ENCODE results near the gene FGFR4.

Gene FGFR4

DNA sequence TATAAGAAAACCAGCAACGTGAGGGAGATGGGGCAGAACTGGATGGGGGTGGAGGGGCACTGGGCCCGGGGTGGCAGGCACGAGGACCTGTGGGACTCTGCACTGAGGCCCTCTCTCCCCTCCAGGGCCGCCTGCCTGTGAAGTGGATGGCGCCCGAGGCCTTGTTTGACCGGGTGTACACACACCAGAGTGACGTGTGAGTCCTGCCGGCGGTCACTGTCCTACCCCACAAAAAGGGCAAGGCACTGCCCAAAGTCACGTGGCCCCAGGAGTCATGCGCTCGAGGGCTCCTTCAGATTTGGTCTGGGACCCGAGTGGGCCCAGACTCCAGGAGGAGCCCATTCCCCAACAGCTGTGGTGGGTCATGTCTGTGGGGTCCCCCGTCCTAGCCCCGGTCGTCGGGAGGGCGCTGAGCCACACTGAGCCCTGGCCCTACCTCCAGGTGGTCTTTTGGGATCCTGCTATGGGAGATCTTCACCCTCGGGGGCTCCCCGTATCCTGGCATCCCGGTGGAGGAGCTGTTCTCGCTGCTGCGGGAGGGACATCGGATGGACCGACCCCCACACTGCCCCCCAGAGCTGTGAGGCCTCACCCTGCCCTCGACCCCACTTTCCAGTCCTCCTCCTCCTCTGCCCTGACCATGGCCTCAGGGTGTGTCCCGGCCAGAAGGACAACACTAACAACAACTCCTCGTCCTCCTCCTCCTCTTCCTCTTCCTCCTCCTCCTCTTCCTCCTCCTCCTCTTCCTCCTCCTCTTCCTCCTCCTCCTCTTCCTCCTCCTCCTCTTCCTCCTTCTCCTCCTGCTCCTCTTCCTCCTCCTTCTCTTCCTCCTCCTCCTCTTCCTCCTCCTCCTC lies 9.7 kb downstream of the FGFR4 start:
- Histone ChIP-seq H2AFZ (ENCODE audit: low read depth, low read length) (no peak overlapping the region), H3K27me3 (ENCODE audit: insufficient read depth, low read length, poor library complexity) (peaks cover 12% of the 10 kb centered on the region), H3K9ac (ENCODE audit: low read depth, low read length) (no peak overlapping the region), H3K27ac (ENCODE audit: low read length) (no peak overlapping the region), H3K4me1 (ENCODE audit: insufficient read depth, low read length) (no peaks in the 10 kb centered on the region), H3K4me3 (ENCODE audit: low read depth in 1 of 2, low read length in 2 of 2) (no peak overlapping the region), H3K36me3 (ENCODE audit: insufficient read depth, low read length) (no peaks in the 10 kb centered on the region), H3K4me2 (ENCODE audit: insufficient read depth, low read length) (no peak overlapping the region), H4K20me1 (ENCODE audit: insufficient read depth, low read length) (no peaks in the 10 kb centered on the region; the same call in 1 of the 2 replicates), H3K79me2 (ENCODE audit: insufficient read depth, low read length) (no peaks in the 10 kb centered on the region), H3K9me3 (ENCODE audit: insufficient read depth, low read length, severe bottlenecking) (no peaks in the 10 kb centered on the region)
- TF ChIP-seq EZH2 (IDR thresholded peaks at IDR 0.05; ENCODE audit: borderline replicate concordance, low read depth, low read length, severe bottlenecking), result no peak
- TF ChIP-seq, protein P1, sequence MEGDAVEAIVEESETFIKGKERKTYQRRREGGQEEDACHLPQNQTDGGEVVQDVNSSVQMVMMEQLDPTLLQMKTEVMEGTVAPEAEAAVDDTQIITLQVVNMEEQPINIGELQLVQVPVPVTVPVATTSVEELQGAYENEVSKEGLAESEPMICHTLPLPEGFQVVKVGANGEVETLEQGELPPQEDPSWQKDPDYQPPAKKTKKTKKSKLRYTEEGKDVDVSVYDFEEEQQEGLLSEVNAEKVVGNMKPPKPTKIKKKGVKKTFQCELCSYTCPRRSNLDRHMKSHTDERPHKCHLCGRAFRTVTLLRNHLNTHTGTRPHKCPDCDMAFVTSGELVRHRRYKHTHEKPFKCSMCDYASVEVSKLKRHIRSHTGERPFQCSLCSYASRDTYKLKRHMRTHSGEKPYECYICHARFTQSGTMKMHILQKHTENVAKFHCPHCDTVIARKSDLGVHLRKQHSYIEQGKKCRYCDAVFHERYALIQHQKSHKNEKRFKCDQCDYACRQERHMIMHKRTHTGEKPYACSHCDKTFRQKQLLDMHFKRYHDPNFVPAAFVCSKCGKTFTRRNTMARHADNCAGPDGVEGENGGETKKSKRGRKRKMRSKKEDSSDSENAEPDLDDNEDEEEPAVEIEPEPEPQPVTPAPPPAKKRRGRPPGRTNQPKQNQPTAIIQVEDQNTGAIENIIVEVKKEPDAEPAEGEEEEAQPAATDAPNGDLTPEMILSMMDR (IDR thresholded peaks at IDR 0.05; ENCODE audit: borderline replicate concordance, extremely low read depth, low read length, poor library complexity, severe bottlenecking), result no peak
- ATAC-seq (ENCODE audit: insufficient read depth, low read depth) (no peak), DNase-seq (no peak)

DNA sequence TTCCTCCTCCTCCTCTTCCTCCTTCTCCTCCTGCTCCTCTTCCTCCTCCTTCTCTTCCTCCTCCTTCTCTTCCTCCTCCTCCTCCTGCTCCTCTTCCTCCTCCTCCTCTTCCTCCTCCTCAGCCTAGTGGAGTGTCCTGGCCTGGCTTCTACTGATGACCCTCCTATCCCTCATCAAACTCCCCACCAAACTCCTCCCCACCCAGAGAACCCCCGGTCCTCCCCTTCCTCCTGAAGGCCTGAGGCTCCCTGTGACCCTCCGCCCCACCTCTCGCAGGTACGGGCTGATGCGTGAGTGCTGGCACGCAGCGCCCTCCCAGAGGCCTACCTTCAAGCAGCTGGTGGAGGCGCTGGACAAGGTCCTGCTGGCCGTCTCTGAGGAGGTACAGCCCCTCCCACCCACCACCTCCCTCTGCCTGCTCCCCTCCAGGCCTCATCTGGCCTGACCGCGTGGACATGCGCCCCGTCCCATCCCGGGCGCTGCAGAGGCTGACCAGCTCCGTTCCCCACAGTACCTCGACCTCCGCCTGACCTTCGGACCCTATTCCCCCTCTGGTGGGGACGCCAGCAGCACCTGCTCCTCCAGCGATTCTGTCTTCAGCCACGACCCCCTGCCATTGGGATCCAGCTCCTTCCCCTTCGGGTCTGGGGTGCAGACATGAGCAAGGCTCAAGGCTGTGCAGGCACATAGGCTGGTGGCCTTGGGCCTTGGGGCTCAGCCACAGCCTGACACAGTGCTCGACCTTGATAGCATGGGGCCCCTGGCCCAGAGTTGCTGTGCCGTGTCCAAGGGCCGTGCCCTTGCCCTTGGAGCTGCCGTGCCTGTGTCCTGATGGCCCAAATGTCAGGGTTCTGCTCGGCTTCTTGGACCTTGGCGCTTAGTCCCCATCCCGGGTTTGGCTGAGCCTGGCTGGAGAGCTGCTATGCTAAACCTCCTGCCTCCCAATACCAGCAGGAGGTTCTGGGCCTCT lies 10.6 kb downstream of the FGFR4 start:
- peaks cover 7% of the 10 kb centered on the region for H3K27me3 ChIP-seq (ENCODE audit: insufficient read depth, low read length, poor library complexity)
- H3K4me2 ChIP-seq (ENCODE audit: insufficient read depth, low read length), result no peak overlapping the region
- no peaks in the 10 kb centered on the region; the same call in 1 of the 2 replicates for H4K20me1 ChIP-seq (ENCODE audit: insufficient read depth, low read length)
- no peak overlapping the region for H3K27ac ChIP-seq (ENCODE audit: low read length)
- H3K36me3 ChIP-seq (ENCODE audit: insufficient read depth, low read length), result no peaks in the 10 kb centered on the region
- no peak overlapping the region for H2AFZ ChIP-seq (ENCODE audit: low read depth, low read length)
- H3K9me3 ChIP-seq (ENCODE audit: insufficient read depth, low read length, severe bottlenecking), result no peaks in the 10 kb centered on the region
- no peaks in the 10 kb centered on the region for H3K79me2 ChIP-seq (ENCODE audit: insufficient read depth, low read length)
- H3K9ac ChIP-seq (ENCODE audit: low read depth, low read length), result no peak overlapping the region
- DNase-seq, result no peak
- ATAC-seq (ENCODE audit: insufficient read depth, low read depth), result no peak
- H3K4me3 ChIP-seq (ENCODE audit: low read depth in 1 of 2, low read length in 2 of 2), result no peak overlapping the region
- TF ChIP-seq, protein P1 (IDR thresholded peaks at IDR 0.05; ENCODE audit: borderline replicate concordance, extremely low read depth, low read length, poor library complexity, severe bottlenecking), result no peak
- TF ChIP-seq EZH2 (IDR thresholded peaks at IDR 0.05; ENCODE audit: borderline replicate concordance, low read depth, low read length, severe bottlenecking), result no peak
- no peaks in the 10 kb centered on the region for H3K4me1 ChIP-seq (ENCODE audit: insufficient read depth, low read length)

DNA sequence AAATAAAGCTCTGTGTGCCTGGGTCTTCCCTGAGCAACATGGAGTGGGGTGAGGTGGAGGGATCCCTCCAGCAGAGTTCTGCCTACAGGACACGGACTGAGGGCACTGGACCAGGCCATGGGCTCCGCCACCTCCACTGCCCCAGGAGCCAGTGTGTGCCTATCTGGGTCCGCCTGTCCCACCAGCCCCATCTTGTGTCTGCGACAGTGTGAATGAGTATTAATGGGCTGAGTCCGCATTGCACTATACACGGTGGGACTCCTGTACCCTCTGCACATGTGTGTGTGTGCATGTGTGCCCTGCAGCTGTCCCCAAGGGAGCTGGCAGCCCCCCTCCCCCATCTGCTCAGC lies 11.4 kb downstream of the FGFR4 start:
- no peak for ATAC-seq (ENCODE audit: insufficient read depth, low read depth)
- no peak overlapping the region for H3K9ac ChIP-seq (ENCODE audit: low read depth, low read length)
- H3K36me3 ChIP-seq (ENCODE audit: insufficient read depth, low read length), result no peaks in the 10 kb centered on the region
- DNase-seq, result no peak
- H3K4me1 ChIP-seq (ENCODE audit: insufficient read depth, low read length), result no peaks in the 10 kb centered on the region
- TF ChIP-seq EZH2 (IDR thresholded peaks at IDR 0.05; ENCODE audit: borderline replicate concordance, low read depth, low read length, severe bottlenecking), result no peak
- TF ChIP-seq, protein P1 (IDR thresholded peaks at IDR 0.05; ENCODE audit: borderline replicate concordance, extremely low read depth, low read length, poor library complexity, severe bottlenecking), result no peak
- no peak overlapping the region for H3K4me2 ChIP-seq (ENCODE audit: insufficient read depth, low read length)
- H3K9me3 ChIP-seq (ENCODE audit: insufficient read depth, low read length, severe bottlenecking), result no peaks in the 10 kb centered on the region
- peaks cover 7% of the 10 kb centered on the region for H3K27me3 ChIP-seq (ENCODE audit: insufficient read depth, low read length, poor library complexity)
- H3K4me3 ChIP-seq (ENCODE audit: low read depth in 1 of 2, low read length in 2 of 2), result no peak overlapping the region
- no peak overlapping the region for H2AFZ ChIP-seq (ENCODE audit: low read depth, low read length)
- no peak overlapping the region for H3K27ac ChIP-seq (ENCODE audit: low read length)
- H3K79me2 ChIP-seq (ENCODE audit: insufficient read depth, low read length), result no peaks in the 10 kb centered on the region
- no peaks in the 10 kb centered on the region; the same call in 1 of the 2 replicates for H4K20me1 ChIP-seq (ENCODE audit: insufficient read depth, low read length)
